ENCODE data around the gene MDP1. TPM values are rescaled to one million over a fixed set of nuclear protein-coding genes. Genes with fewer than 3 reads are reported as not detected.
A peak's percentile ranks its signal among the peaks of the same experiment; 100 is the strongest.

The MDP1 gene
- total RNA-seq (13.6 and 22.1 TPM in 2 replicates), polyA plus RNA-seq (14.4 TPM in 2 replicates), polyA minus RNA-seq (ENCODE audit: low replicate concordance) (4.8 and 12.0 TPM in 2 replicates)
- polyA plus RNA-seq (2012) = 16.9 and 20.4 TPM in 2 replicates

DNA sequence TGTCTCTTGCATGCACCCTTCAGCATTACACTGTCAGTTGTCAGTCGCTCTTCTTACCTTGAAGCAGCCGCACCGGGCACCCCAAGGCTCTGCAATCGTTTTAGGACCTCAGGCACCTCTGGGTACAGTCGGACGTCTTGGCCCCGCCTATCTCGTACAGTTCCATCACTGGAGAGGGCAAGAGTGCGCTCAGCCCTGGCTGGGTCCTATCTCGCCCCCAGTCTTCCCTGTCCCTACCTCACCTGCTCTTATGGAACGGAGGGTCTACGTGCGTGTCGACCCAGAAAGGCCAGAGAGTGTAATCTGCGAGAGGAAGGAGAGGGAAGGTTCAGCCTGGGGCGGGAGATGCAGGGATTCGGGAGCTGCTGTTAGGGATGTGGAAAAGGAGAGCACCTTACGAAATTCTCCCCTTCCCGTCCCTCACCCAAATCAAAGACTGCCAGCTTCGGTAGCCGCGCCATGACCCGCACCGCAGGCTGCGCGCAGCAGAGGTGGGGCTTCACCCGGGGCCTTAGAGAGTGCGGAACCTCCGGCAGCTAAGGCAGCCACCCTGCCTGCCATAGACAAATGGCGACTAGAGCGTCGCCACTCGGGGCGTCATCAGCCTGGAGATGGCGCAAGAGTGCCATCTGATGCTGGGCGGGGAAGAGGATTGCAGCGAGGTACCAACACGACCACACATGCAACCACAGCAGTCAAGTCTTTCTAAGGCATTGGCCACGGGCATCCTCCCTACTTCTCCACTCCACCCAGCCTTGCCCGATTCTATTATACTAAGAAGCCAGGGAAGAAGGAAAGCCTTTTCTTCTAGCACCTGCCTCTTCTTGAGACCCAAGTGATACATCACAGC, at the start of gene MDP1:
Gene MDP1, minus strand, starts transcription at position 572 of the 850 bp plus-strand sequence. Its CDS starts 111 bp downstream, at position 461.
- H3K9ac ChIP-seq (ENCODE audit: insufficient read depth, low read length) = peak within 1 kb of the TSS; percentile 80
- H3K4me3 ChIP-seq (replicated peaks in 1 of 4; ENCODE audit: control extremely low read depth in 1 of 4, insufficient read depth in 1 of 4, low read depth in 3 of 4, low read length in 4 of 4) = peak within 1 kb of the TSS; percentile 48 to 93 (median 72)
- H3K27ac ChIP-seq (ENCODE audit: insufficient read depth, low read length) = peak within 1 kb of the TSS; percentile 81
- TF ChIP-seq EZH2 (IDR thresholded peaks at IDR 0.05; ENCODE audit: low read length, missing control alignments) = no peak
- peak in 1 of 2 donors; percentile 37 for TF ChIP-seq CTCF (conservative IDR thresholded peaks at IDR 0.05 in 1 of 2, IDR thresholded peaks at IDR 0.05 in 1 of 2; ENCODE audit: low read depth in 1 of 2, low read length in 2 of 2)
- no peaks in the 10 kb centered on the region for H3K27me3 ChIP-seq (ENCODE audit: control insufficient read depth, insufficient read depth, low read length)
- peak; percentile 82 to 87 for DNase-seq (ENCODE audit: low read depth in 2 of 2)
- peaks cover 9% of the 10 kb centered on the region for H3K4me1 ChIP-seq (ENCODE audit: control insufficient read depth, extremely low read depth, insufficient read depth, low read length)
- peaks cover 5% of the 10 kb centered on the region for H3K36me3 ChIP-seq (ENCODE audit: control insufficient read depth, insufficient read depth, low read length)
- H2AFZ ChIP-seq (ENCODE audit: low read length) = peak within 1 kb of the TSS; percentile 83
- H3K9me3 ChIP-seq (ENCODE audit: control insufficient read depth, insufficient read depth, low read depth, low read length) = no peaks in the 10 kb centered on the region
- H3K4me2 ChIP-seq (ENCODE audit: extremely low read depth, insufficient read depth, low read length) = peak within 1 kb of the TSS; percentile 89
- H4K20me1 ChIP-seq (ENCODE audit: control insufficient read depth, extremely low read depth, insufficient read depth, low read length) = no peaks in the 10 kb centered on the region
- H3K79me2 ChIP-seq (ENCODE audit: control insufficient read depth, insufficient read depth, low read length) = peaks cover 9% of the 10 kb centered on the region

- Histone ChIP-seq H3K4me3 (replicated peaks in 1 of 4; ENCODE audit: control extremely low read depth in 1 of 4, insufficient read depth in 1 of 4, low read depth in 3 of 4, low read length in 4 of 4) (no peak overlapping the region), H4K20me1 (ENCODE audit: control insufficient read depth, extremely low read depth, insufficient read depth, low read length) (no peaks in the 10 kb centered on the region), H3K27ac (ENCODE audit: insufficient read depth, low read length) (no peak overlapping the region), H3K4me2 (ENCODE audit: extremely low read depth, insufficient read depth, low read length) (no peak overlapping the region), H3K4me1 (ENCODE audit: control insufficient read depth, extremely low read depth, insufficient read depth, low read length) (no peaks in the 10 kb centered on the region), H3K79me2 (ENCODE audit: control insufficient read depth, insufficient read depth, low read length) (no peaks in the 10 kb centered on the region), H3K9ac (ENCODE audit: insufficient read depth, low read length) (no peak overlapping the region), H3K27me3 (ENCODE audit: control insufficient read depth, insufficient read depth, low read length) (no peaks in the 10 kb centered on the region), H2AFZ (ENCODE audit: low read length) (no peak overlapping the region), H3K36me3 (ENCODE audit: control insufficient read depth, insufficient read depth, low read length) (peaks cover 8% of the 10 kb centered on the region), H3K9me3 (ENCODE audit: control insufficient read depth, insufficient read depth, low read depth, low read length) (no peaks in the 10 kb centered on the region)
- DNase-seq (ENCODE audit: low read depth in 2 of 2) = peak in 1 of 2 donors; percentile 44
- TF ChIP-seq CTCF (conservative IDR thresholded peaks at IDR 0.05 in 1 of 2, IDR thresholded peaks at IDR 0.05 in 1 of 2; ENCODE audit: low read depth in 1 of 2, low read length in 2 of 2) = no peak
- TF ChIP-seq EZH2 (IDR thresholded peaks at IDR 0.05; ENCODE audit: low read length, missing control alignments) = no peak
Measured at GRCh38 chr14:24264298-24264697, 48.4 kb upstream of the MDP1 start.

GRCh38 chr14:24263848-24264247, 48.0 kb upstream of the MDP1 start:
- Histone ChIP-seq H2AFZ (ENCODE audit: low read length) (no peak overlapping the region), H3K9me3 (ENCODE audit: control insufficient read depth, insufficient read depth, low read depth, low read length) (no peaks in the 10 kb centered on the region)

More at GRCh38 chr14:24263848-24264247, 48.0 kb upstream of the MDP1 start:
- Histone ChIP-seq H3K27ac (ENCODE audit: insufficient read depth, low read length) (no peak overlapping the region), H4K20me1 (ENCODE audit: control insufficient read depth, extremely low read depth, insufficient read depth, low read length) (no peaks in the 10 kb centered on the region), H3K4me1 (ENCODE audit: control insufficient read depth, extremely low read depth, insufficient read depth, low read length) (no peaks in the 10 kb centered on the region), H3K9ac (ENCODE audit: insufficient read depth, low read length) (no peak overlapping the region), H3K27me3 (ENCODE audit: control insufficient read depth, insufficient read depth, low read length) (no peaks in the 10 kb centered on the region), H3K79me2 (ENCODE audit: control insufficient read depth, insufficient read depth, low read length) (no peaks in the 10 kb centered on the region), H3K36me3 (ENCODE audit: control insufficient read depth, insufficient read depth, low read length) (peaks cover 7% of the 10 kb centered on the region), H3K4me2 (ENCODE audit: extremely low read depth, insufficient read depth, low read length) (no peak overlapping the region), H3K4me3 (replicated peaks in 1 of 4; ENCODE audit: control extremely low read depth in 1 of 4, insufficient read depth in 1 of 4, low read depth in 3 of 4, low read length in 4 of 4) (no peak overlapping the region)
- TF ChIP-seq EZH2 (IDR thresholded peaks at IDR 0.05; ENCODE audit: low read length, missing control alignments) = no peak
- no peak for TF ChIP-seq CTCF (conservative IDR thresholded peaks at IDR 0.05 in 1 of 2, IDR thresholded peaks at IDR 0.05 in 1 of 2; ENCODE audit: low read depth in 1 of 2, low read length in 2 of 2)
- DNase-seq (ENCODE audit: low read depth in 2 of 2) = no peak

Data from fibroblast of lung (primary cell).